WTC11 (cell line): ENCODE data around the gene TNNC2. TPM values are rescaled to one million over a fixed set of nuclear protein-coding genes. Genes with fewer than 3 reads are reported as not detected.

Experiments used
- ATAC-seq: fragments of 200-7000 bp; cut with Tn5 transposase; 2 replicates; pipeline ENCODE4 v1.10.0; 2021; ENCODE audit warnings: mild to moderate bottlenecking, moderate library complexity
- CTCF ChIA-PET: fragments of 300-600 bp; sonication (Branson Sonifier 250); formaldehyde crosslinking; loops from one replicate; lab custom pipeline; 2021; ENCODE audit warnings: antibody characterized with exemption; lab: Charles Lee
- POLR2A ChIA-PET: fragments of 350-600 bp; sonication (Branson Sonifier 250); formaldehyde crosslinking; loops from one replicate; lab custom pipeline; 2021; ENCODE audit warnings: antibody characterized with exemption; lab: Charles Lee
- DNase-seq: peaks from one replicate; pipeline ENCODE4 v3.0.0; 2021; ENCODE audit warnings: low spot score
- H3K27ac Mint-ChIP-seq: 2 replicates; pipeline ENCODE4 v1.8.0; 2021; ENCODE audit warnings: mixed read lengths
- H3K27me3 Mint-ChIP-seq: 2 replicates; pipeline ENCODE4 v1.8.0; 2021; ENCODE audit warnings: low read depth, mild to moderate bottlenecking, moderate library complexity, mixed read lengths
- H3K36me3 Mint-ChIP-seq: 2 replicates; pipeline ENCODE4 v1.8.0; 2021; ENCODE audit warnings: mixed read lengths
- H3K4me1 Mint-ChIP-seq: 2 replicates; pipeline ENCODE4 v1.8.0; 2022; ENCODE audit warnings: mixed read lengths
- H3K4me3 Mint-ChIP-seq: 2 replicates; pipeline ENCODE4 v1.8.0; 2021; ENCODE audit warnings: mild to moderate bottlenecking, moderate library complexity, mixed read lengths
- H3K9me3 Mint-ChIP-seq: 2 replicates; pipeline ENCODE4 v1.8.0; 2021; ENCODE audit warnings: mixed read lengths
- ATF1 ChIP-seq: sonication (generic); formaldehyde crosslinking; IDR thresholded peaks from 2 replicates; pipeline ENCODE4 v1.8.1; 2023; ENCODE audit warnings: mild to moderate bottlenecking, moderate library complexity, missing genetic modification reagents
- ATF2 ChIP-seq: sonication (generic); formaldehyde crosslinking; IDR thresholded peaks from 2 replicates; pipeline ENCODE4 v1.8.1; 2022; ENCODE audit warnings: low read depth, missing genetic modification reagents, borderline replicate concordance
- CBFB ChIP-seq: sonication (generic); formaldehyde crosslinking; IDR thresholded peaks from 2 replicates; pipeline ENCODE4 v1.8.1; 2022; ENCODE audit warnings: mild to moderate bottlenecking, low read depth, missing genetic modification reagents
- E2F4 ChIP-seq: sonication (generic); formaldehyde crosslinking; IDR thresholded peaks from 2 replicates; pipeline ENCODE4 v1.8.1; 2022; ENCODE audit warnings: low read depth, mild to moderate bottlenecking, moderate library complexity, missing genetic modification reagents, borderline replicate concordance
- FOXP1 ChIP-seq: sonication (generic); formaldehyde crosslinking; IDR thresholded peaks from 2 replicates; pipeline ENCODE4 v1.8.0; 2022; ENCODE audit warnings: missing genetic modification reagents, mild to moderate bottlenecking, moderate library complexity, borderline replicate concordance
- HMGXB4 ChIP-seq: sonication (generic); formaldehyde crosslinking; IDR thresholded peaks from 2 replicates; pipeline ENCODE4 v1.8.1; 2023; ENCODE audit warnings: mild to moderate bottlenecking, moderate library complexity, missing genetic modification reagents
- IRF1 ChIP-seq: sonication (generic); formaldehyde crosslinking; IDR thresholded peaks from 2 replicates; pipeline ENCODE4 v1.8.0; 2023; ENCODE audit warnings: missing genetic modification reagents
- JAZF1 ChIP-seq: fragments of 250-450 bp; sonication (Bioruptor Pico); IDR thresholded peaks from 2 replicates; pipeline ENCODE4 v1.9.0; 2021; ENCODE audit warnings: moderate library complexity, mild to moderate bottlenecking, inconsistent platforms
- JUN ChIP-seq: sonication (generic); formaldehyde crosslinking; IDR thresholded peaks from 2 replicates; pipeline ENCODE4 v1.8.0; 2023; ENCODE audit warnings: mild to moderate bottlenecking, missing genetic modification reagents
- MYBL2 ChIP-seq: sonication (generic); formaldehyde crosslinking; IDR thresholded peaks from 2 replicates; pipeline ENCODE4 v1.8.1; 2023; ENCODE audit warnings: mild to moderate bottlenecking, moderate library complexity, missing genetic modification reagents
- NR1H2 ChIP-seq: sonication (generic); formaldehyde crosslinking; IDR thresholded peaks from 2 replicates; pipeline ENCODE4 v1.9.0; 2021; ENCODE audit warnings: mild to moderate bottlenecking, moderate library complexity, missing genetic modification reagents
- PRRX2 ChIP-seq: fragments of 250-450 bp; sonication (Bioruptor Pico); IDR thresholded peaks from 2 replicates; pipeline ENCODE4 v1.8.0; 2021; ENCODE audit warnings: mild to moderate bottlenecking
- SMAD4 ChIP-seq: sonication (generic); formaldehyde crosslinking; IDR thresholded peaks from 2 replicates; pipeline ENCODE4 v1.8.0; 2022; ENCODE audit warnings: mild to moderate bottlenecking, missing genetic modification reagents
- SP1 ChIP-seq: sonication (generic); formaldehyde crosslinking; conservative IDR thresholded peaks from 2 replicates; pipeline ENCODE4 v1.8.1; 2022; ENCODE audit warnings: missing genetic modification reagents
- STAT6 ChIP-seq: sonication (generic); formaldehyde crosslinking; conservative IDR thresholded peaks from 2 replicates; pipeline ENCODE4 v1.8.1; 2023; ENCODE audit warnings: mild to moderate bottlenecking, low read depth, missing genetic modification reagents, moderate library complexity
- TP53 ChIP-seq: sonication (generic); formaldehyde crosslinking; IDR thresholded peaks from 2 replicates; pipeline ENCODE4 v1.8.1; 2023; ENCODE audit warnings: mild to moderate bottlenecking, missing genetic modification reagents
- ZNF121 ChIP-seq: sonication (generic); formaldehyde crosslinking; IDR thresholded peaks from 2 replicates; pipeline ENCODE4 v1.8.0; 2023; ENCODE audit warnings: missing genetic modification reagents
- ZNF138 ChIP-seq: sonication (generic); formaldehyde crosslinking; conservative IDR thresholded peaks from 2 replicates; pipeline ENCODE4 v1.8.1; 2022; ENCODE audit warnings: mild to moderate bottlenecking, moderate library complexity, missing genetic modification reagents
- ZNF425 ChIP-seq: fragments of 250-450 bp; sonication (Bioruptor Pico); conservative IDR thresholded peaks from 2 replicates; pipeline ENCODE4 v1.9.0; 2021; ENCODE audit warnings: mild to moderate bottlenecking
- ZNF671 ChIP-seq: fragments of 250-450 bp; sonication (Bioruptor Pico); IDR thresholded peaks from 2 replicates; pipeline ENCODE4 v1.8.0; 2021; ENCODE audit warnings: mild to moderate bottlenecking
- total RNA-seq: library from RNA; stranded (reverse); gene quantifications from 3 replicates; pipeline ENCODE4 v1.2.3, GENCODE V29; 2021

TNNC2 gene
- total RNA-seq, 1 experiment from 2014 or later: 3.0 TPM

- TF ChIP-seq E2F4 (no peak), IRF1 (CRISPR knock-in tag) (no peak)
Observed at GRCh38 chr20:45783656-45784294, 43.3 kb downstream of the TNNC2 start (continued).

GRCh38 chr20:45782890-45783289 lies 44.2 kb downstream of the TNNC2 start:
- Mint-ChIP-seq H3K27ac (no peak overlapping the region), H3K9me3 (no peaks in the 10 kb centered on the region)
- POLR2A ChIA-PET: no interaction called here

GRCh38 chr20:45781391-45781931 lies 45.7 kb downstream of the TNNC2 start:
- CTCF ChIA-PET: interaction anchor here (1.2 to 1.5 kb wide), 2 partner anchors 10 to 336 kb away, joined by 3 to 11 read pairs; no protein-coding TSS in a partner anchor
- Mint-ChIP-seq H3K36me3 (no peaks in the 10 kb centered on the region), H3K4me3 (no peak overlapping the region), H3K27me3 (no peaks in the 10 kb centered on the region)
- DNase-seq: no peak
- no peak for TF ChIP-seq FOXP1 (CRISPR knock-in tag)
- TF ChIP-seq NR1H2 (CRISPR knock-in tag): no peak
- TF ChIP-seq, all 79 proteins: peak for 0
- Mint-ChIP-seq H3K9me3 (no peaks in the 10 kb centered on the region), H3K27ac (no peak overlapping the region), H3K4me1 (no peaks in the 10 kb centered on the region)
- no peak for ATAC-seq
- POLR2A ChIA-PET: no interaction called here

More at GRCh38 chr20:45782890-45783289, 44.2 kb downstream of the TNNC2 start:
- no peak for DNase-seq
- ATAC-seq: no peak
- no peak for TF ChIP-seq HMGXB4 (CRISPR knock-in tag)
- no peak for TF ChIP-seq ZNF138 (CRISPR knock-in tag)
- TF ChIP-seq PRRX2: no peak
- Mint-ChIP-seq H3K36me3 (no peaks in the 10 kb centered on the region), H3K4me1 (no peaks in the 10 kb centered on the region), H3K4me3 (no peak overlapping the region), H3K27me3 (no peaks in the 10 kb centered on the region)
- CTCF ChIA-PET: interaction anchor here (1.7 kb wide), 1 partner anchor 12 kb away, joined by 15 read pairs; no protein-coding TSS in a partner anchor

- CTCF ChIA-PET: interaction anchor here (0.7 to 1.5 kb wide), 3 partner anchors 9 to 335 kb away, joined by 3 to 11 read pairs (median 3); no protein-coding TSS in a partner anchor
- TF ChIP-seq ZNF121 (CRISPR knock-in tag): no peak
- TF ChIP-seq MYBL2 (CRISPR knock-in tag): no peak
- TF ChIP-seq TP53 (CRISPR knock-in tag): no peak
- TF ChIP-seq ATF1: no peak
- TF ChIP-seq SMAD4 (CRISPR knock-in tag): no peak
- no peak for TF ChIP-seq STAT6 (CRISPR knock-in tag)
- TF ChIP-seq CBFB: no peak
- TF ChIP-seq ATF2 (CRISPR knock-in tag): no peak
- no peak for TF ChIP-seq JAZF1 (CRISPR knock-in tag)
- no peak for TF ChIP-seq SP1 (CRISPR knock-in tag)
- no peak for TF ChIP-seq ZNF425 (CRISPR knock-in tag)
- no peak for TF ChIP-seq ZNF671
- no peak for TF ChIP-seq JUN (CRISPR knock-in tag)
Observed at GRCh38 chr20:45780159-45780558, 47.0 kb downstream of the TNNC2 start.

More at GRCh38 chr20:45780159-45780558, 47.0 kb downstream of the TNNC2 start:
- no peaks in the 10 kb centered on the region for H3K36me3 Mint-ChIP-seq
- H3K4me1 Mint-ChIP-seq: no peaks in the 10 kb centered on the region
- ATAC-seq: no peak
- no peaks in the 10 kb centered on the region for H3K27me3 Mint-ChIP-seq
- H3K4me3 Mint-ChIP-seq: no peak overlapping the region
- no peak overlapping the region for H3K27ac Mint-ChIP-seq
- POLR2A ChIA-PET: interaction anchor here (0.6 kb wide), 1 partner anchor 459 kb away, joined by 3 read pairs; no protein-coding TSS in a partner anchor
- no peak for DNase-seq
- H3K9me3 Mint-ChIP-seq: no peaks in the 10 kb centered on the region
